H1 (cell line): Measurements from ENCODE around the gene GNG10. TPM values are rescaled to one million over a fixed set of nuclear protein-coding genes. Genes with fewer than 3 reads are reported as not detected.

ENCODE experiments used
- EGR1 ChIP-seq: IDR thresholded peaks from 2 replicates; pipeline ENCODE4 v1.6.1; 2011; ENCODE audit warnings: low read depth, low read length, borderline replicate concordance
- KDM1A ChIP-seq: fragments of 200-600, 300-600 bp; sonication (generic); IDR thresholded peaks from 2 replicates; pipeline ENCODE4 v1.7.1; 2016; ENCODE audit warnings: mild to moderate bottlenecking, low read length, borderline replicate concordance
- KDM4A ChIP-seq: IDR thresholded peaks from one replicate; pipeline ENCODE4 v1.7.1; 2012; ENCODE audit warnings: low read depth, mild to moderate bottlenecking, moderate library complexity, low read length, inconsistent platforms; ENCODE audit not compliant: severe bottlenecking
- RXRA ChIP-seq: IDR thresholded peaks from 2 replicates; pipeline ENCODE4 v1.6.1; 2011; ENCODE audit warnings: low read depth, mild to moderate bottlenecking, low read length, moderate library complexity; ENCODE audit not compliant: insufficient read depth
- polyA plus RNA-seq, 7 experiments: library from polyadenylated mRNA; depleted of rRNA in 3 of 7; stranded (reverse) in 5 of 7; unstranded in 2 of 7; fragments of >200 nt in 5 of 7; fragments of 200-250 nt in 2 of 7; gene quantifications; 1 replicate in 5 of 7; 2 replicates in 1 of 7; 4 replicates in 1 of 7; pipeline versions ENCODE4 v1.2.1 to v1.2.3, GENCODE V29; 2011 to 2013; ENCODE audit warnings: missing spikeins in 2 of 7, mixed read lengths in 2 of 7
- total RNA-seq: library from RNA; stranded (reverse); fragmentation: NEBNext Ultra II Directional; extraction: Animal tissue kit (Norgen Biotek cat#: 25700); gene quantifications from 2 replicates; pipeline ENCODE4 v1.2.1, GENCODE V29; 2021
- TF ChIP-seq, protein P1 (sequence below): fragments of 300-600 bp; sonication (generic); IDR thresholded peaks from 2 replicates; pipeline ENCODE4 v1.7.1; 2012; ENCODE audit warnings: low read length, moderate library complexity, mild to moderate bottlenecking, inconsistent platforms; ENCODE audit not compliant: insufficient replicate concordance
- TF ChIP-seq, protein P2 (sequence below): IDR thresholded peaks from 2 replicates; pipeline ENCODE4 v1.6.1; 2011; ENCODE audit warnings: low read depth, mild to moderate bottlenecking, low read length; ENCODE audit not compliant: insufficient read depth

GNG10 gene
- total and polyA plus RNA-seq, 2 of the 8 experiments (the other 6 are each of a cell fraction or from before 2014, with no cell fraction given): 24.7 to 28.5 TPM

DNA sequence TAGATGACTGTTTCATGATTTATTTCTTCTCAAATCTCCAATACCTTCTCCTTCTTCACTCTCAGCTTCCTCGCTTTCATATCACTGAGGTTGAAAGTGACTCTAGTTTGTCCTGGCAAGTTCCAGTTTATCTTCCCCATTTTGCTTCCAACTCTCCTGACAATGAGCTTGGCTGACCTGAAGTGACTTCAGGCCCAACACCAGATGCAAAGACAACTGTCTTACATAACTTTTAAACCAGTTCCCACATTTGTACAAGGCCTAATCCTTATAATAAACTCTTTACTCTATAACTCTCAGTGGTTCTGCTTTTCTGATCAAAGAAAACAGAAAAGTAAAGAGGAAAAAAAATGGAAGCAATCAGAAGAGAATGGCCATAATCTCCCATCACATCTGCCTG lies 22.0 kb downstream of the GNG10 start (continued):
- TF ChIP-seq, protein P1, sequence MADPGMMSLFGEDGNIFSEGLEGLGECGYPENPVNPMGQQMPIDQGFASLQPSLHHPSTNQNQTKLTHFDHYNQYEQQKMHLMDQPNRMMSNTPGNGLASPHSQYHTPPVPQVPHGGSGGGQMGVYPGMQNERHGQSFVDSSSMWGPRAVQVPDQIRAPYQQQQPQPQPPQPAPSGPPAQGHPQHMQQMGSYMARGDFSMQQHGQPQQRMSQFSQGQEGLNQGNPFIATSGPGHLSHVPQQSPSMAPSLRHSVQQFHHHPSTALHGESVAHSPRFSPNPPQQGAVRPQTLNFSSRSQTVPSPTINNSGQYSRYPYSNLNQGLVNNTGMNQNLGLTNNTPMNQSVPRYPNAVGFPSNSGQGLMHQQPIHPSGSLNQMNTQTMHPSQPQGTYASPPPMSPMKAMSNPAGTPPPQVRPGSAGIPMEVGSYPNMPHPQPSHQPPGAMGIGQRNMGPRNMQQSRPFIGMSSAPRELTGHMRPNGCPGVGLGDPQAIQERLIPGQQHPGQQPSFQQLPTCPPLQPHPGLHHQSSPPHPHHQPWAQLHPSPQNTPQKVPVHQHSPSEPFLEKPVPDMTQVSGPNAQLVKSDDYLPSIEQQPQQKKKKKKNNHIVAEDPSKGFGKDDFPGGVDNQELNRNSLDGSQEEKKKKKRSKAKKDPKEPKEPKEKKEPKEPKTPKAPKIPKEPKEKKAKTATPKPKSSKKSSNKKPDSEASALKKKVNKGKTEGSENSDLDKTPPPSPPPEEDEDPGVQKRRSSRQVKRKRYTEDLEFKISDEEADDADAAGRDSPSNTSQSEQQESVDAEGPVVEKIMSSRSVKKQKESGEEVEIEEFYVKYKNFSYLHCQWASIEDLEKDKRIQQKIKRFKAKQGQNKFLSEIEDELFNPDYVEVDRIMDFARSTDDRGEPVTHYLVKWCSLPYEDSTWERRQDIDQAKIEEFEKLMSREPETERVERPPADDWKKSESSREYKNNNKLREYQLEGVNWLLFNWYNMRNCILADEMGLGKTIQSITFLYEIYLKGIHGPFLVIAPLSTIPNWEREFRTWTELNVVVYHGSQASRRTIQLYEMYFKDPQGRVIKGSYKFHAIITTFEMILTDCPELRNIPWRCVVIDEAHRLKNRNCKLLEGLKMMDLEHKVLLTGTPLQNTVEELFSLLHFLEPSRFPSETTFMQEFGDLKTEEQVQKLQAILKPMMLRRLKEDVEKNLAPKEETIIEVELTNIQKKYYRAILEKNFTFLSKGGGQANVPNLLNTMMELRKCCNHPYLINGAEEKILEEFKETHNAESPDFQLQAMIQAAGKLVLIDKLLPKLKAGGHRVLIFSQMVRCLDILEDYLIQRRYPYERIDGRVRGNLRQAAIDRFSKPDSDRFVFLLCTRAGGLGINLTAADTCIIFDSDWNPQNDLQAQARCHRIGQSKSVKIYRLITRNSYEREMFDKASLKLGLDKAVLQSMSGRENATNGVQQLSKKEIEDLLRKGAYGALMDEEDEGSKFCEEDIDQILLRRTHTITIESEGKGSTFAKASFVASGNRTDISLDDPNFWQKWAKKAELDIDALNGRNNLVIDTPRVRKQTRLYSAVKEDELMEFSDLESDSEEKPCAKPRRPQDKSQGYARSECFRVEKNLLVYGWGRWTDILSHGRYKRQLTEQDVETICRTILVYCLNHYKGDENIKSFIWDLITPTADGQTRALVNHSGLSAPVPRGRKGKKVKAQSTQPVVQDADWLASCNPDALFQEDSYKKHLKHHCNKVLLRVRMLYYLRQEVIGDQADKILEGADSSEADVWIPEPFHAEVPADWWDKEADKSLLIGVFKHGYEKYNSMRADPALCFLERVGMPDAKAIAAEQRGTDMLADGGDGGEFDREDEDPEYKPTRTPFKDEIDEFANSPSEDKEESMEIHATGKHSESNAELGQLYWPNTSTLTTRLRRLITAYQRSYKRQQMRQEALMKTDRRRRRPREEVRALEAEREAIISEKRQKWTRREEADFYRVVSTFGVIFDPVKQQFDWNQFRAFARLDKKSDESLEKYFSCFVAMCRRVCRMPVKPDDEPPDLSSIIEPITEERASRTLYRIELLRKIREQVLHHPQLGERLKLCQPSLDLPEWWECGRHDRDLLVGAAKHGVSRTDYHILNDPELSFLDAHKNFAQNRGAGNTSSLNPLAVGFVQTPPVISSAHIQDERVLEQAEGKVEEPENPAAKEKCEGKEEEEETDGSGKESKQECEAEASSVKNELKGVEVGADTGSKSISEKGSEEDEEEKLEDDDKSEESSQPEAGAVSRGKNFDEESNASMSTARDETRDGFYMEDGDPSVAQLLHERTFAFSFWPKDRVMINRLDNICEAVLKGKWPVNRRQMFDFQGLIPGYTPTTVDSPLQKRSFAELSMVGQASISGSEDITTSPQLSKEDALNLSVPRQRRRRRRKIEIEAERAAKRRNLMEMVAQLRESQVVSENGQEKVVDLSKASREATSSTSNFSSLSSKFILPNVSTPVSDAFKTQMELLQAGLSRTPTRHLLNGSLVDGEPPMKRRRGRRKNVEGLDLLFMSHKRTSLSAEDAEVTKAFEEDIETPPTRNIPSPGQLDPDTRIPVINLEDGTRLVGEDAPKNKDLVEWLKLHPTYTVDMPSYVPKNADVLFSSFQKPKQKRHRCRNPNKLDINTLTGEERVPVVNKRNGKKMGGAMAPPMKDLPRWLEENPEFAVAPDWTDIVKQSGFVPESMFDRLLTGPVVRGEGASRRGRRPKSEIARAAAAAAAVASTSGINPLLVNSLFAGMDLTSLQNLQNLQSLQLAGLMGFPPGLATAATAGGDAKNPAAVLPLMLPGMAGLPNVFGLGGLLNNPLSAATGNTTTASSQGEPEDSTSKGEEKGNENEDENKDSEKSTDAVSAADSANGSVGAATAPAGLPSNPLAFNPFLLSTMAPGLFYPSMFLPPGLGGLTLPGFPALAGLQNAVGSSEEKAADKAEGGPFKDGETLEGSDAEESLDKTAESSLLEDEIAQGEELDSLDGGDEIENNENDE: no peak
- TF ChIP-seq RXRA (no peak), KDM1A (no peak), KDM4A (no peak), EGR1 (no peak)
- TF ChIP-seq, protein P2, sequence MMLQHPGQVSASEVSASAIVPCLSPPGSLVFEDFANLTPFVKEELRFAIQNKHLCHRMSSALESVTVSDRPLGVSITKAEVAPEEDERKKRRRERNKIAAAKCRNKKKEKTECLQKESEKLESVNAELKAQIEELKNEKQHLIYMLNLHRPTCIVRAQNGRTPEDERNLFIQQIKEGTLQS: no peak
